Stimulated activated CD8-positive, alpha-beta memory T cell treated with anti-CD3 and anti-CD28 coated beads, Interleukin-4, amount 100 ng/mL, for 1 hour (primary cell): ENCODE data around the gene TMEM267.
A peak's percentile ranks its signal among the peaks of the same experiment; 100 is the strongest.
"Not testable (repeated sequence)": the region's sequence is repeated elsewhere in the genome, so short reads cannot be mapped to it uniquely, and the experiment has no call there.

ENCODE experiments used
- DNase-seq, 2 donors: peaks; one replicate each; pipeline ENCODE4 v3.0.0-alpha.2; 2020; ENCODE audit warnings: low read depth in 2 of 2, low spot score in 1 of 2

Gene TMEM267

GRCh38 chr5:43411495-43411894 is 72.2 kb downstream of the TMEM267 start:
- no peak for DNase-seq

GRCh38 chr5:43410414-43410813 is 73.3 kb downstream of the TMEM267 start:
- no peak for DNase-seq

- DNase-seq = no peak
Measured at GRCh38 chr5:43409809-43410271, 73.8 kb downstream of the TMEM267 start.

GRCh38 chr5:43402524-43403066 is 81.1 kb downstream of the TMEM267 start:
- DNase-seq = not testable (repeated sequence)

GRCh38 chr5:43401827-43402226 is 81.8 kb downstream of the TMEM267 start:
- DNase-seq = no peak

GRCh38 chr5:43400082-43400481 is 83.6 kb downstream of the TMEM267 start:
- DNase-seq = no peak

GRCh38 chr5:43396762-43397304 is 86.8 kb downstream of the TMEM267 start:
- DNase-seq = peak; percentile 8 to 18
